HG02938 (cell line): ENCODE data around the gene MUSK.

ENCODE experiments used
- ATAC-seq: cut with Tn5 transposase; IDR thresholded peaks from one replicate; pipeline ENCODE4 v1.9.1; 2021; ENCODE audit warnings: mild to moderate bottlenecking, moderate library complexity; ENCODE audit not compliant: unreplicated experiment

Gene MUSK

DNA sequence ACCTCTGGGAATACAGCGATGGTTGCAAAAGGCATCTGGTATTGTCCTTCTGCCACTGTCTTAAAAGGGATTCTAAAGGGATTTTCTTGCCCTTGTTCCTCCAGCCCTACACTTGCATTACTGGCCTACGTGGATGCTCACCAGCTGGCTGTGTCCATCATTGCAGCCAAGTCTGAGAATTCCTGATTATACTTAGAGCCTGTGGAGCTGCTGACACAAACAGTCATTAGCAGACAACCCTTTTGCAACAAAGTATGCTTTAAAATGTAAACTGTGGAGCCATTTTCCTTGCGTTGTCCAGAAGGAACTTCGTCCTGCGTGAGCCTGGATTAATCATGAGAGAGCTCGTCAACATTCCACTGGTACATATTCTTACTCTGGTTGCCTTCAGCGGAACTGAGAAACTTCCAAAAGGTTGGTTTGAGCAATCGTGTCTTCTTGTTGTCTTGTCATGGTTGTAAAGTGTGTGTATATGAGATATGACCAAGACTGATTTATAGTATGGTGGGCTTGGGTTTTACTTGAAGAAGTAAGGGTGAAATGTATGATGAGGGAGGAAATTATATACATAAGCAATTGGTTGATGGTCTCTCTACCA is at the start of gene MUSK:
Gene MUSK (plus strand): TSS at position 222 of the 598 bp plus-strand sequence. CDS start 114 bp downstream, at position 336.
- ATAC-seq, result no peak

DNA sequence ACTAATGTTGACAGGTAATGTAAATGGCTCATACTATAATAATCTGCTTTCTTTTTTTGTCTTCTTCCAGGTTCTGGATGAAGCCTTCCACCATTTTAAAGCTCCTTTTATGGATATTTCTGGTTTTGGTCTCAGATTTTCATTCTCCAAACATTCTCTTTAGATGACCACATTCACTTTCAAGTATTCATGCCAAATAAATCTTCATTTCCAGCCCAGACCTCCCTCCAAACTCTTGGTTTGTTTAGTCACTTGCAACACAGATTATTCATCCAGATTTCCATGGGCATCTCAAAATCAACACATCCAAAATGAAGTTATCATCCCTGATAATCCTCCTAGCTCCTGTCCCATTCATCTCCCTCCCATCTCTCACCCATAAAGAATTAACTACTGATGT is 48.8 kb upstream of the MUSK start:
- no peak for ATAC-seq

DNA sequence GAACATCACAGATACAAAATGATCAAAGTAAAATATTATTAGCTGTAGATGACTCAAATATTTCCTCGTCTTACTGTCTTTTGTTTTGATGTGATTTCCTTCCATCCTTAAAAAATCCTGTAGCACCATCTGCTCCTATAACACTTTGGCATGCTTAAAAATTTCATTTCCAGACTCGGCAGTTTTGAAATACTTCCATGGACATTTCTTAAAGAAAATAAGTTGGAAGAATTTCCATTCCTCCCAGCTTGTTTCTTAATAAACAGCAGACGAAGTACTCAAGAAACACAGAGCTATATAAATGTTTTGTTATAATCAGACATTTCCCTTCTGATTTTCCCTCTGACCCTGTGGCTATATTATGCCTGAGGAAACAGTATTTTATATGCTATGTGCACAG is 47.9 kb upstream of the MUSK start:
- no peak for ATAC-seq

DNA sequence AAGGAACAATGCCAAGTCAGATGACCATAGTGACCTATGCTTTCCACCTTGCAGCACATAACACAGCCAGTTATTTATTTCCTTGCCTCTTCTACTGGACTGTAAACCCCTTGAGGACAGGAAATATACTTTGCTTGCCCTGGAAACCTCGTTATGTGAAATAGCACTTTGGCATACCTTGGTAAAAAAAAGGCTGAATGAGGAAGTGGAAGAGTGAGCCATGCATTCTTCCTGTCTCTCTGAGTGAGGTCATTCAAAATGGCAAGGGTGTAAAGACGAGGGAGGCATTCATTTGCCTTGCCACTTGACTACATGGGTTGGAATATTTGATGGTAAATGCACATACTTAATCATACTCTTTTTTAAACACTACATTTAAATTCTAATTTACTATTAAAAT is 46.2 kb upstream of the MUSK start:
- ATAC-seq, result no peak

DNA sequence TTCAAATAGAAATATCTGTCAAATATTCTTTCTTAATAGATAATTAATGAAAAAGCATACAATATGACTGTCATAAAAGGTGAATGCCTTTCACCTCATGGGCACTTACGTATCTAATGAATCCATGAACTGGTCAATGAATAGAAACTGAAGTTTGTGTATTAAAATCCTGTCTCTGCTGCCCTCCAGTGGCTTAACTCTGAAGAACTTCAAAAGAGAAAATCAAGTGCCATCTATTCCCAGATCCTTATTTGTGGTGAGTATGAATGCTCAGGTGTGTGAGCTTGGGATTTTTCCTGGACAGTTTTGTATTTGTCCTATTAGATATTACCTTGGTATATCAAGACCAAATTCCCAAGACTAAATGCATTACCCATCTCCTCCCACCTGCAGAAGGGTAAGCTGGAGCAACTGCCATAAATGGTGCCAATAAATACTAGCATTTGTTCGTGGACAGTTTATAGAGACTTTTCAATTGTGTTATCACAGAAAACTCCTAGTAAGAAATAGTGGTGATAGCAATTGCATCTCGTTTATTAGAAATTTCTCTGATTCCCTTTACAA is 45.0 kb upstream of the MUSK start:
- ATAC-seq, result no peak

DNA sequence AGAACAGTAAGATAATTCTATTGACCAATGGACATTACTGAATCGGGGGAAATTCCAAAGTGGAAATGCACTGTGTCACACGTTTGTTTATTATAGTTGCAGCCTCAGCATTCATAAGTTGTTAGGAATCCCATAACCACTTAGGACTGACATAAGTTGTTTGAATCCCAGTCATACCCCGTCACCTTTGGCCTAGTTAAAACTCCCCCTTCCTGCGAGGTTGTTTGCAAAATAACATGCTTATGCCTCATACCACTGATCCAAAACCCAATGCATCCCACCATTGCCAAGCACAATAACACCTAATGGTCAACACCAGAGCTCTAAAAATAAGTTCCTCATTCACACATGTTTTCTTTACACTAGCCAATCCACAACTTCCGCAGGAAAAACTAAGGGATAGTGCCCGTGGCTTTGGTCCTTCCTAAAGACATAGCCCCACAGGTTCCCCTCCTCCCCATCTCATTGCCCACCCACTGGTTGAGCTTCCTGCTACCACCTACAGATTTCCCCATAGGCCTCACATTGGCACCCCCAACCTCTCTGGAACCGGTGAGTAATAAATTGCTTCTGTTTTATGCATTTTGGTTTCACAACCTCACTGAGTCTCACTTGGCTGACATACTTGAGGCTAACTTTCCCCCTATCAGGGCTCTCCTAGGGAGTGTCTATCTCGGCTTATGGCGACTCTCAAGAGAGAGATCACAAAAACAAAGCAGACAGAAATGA is 42.3 kb upstream of the MUSK start:
- peak; percentile 99 for ATAC-seq

DNA sequence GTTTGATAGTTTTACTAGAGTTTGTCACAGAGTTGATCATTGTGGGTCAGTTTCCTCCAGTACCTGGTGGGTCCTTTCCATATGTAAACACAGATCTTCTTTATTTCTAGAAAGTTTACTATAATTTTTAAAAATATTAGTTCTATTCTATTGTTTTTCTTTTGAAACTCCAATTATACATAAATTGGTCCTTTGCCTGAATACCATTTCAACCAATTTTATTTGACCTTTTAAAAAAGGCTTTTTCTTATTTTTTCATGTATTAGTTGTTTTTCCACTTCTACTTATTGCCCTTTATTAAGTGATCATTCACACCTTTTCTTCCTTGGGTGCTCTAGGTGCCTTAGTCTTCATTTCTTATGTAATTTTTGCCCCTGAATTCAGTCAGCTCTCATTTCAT is 33.0 kb upstream of the MUSK start:
- no peak for ATAC-seq

DNA sequence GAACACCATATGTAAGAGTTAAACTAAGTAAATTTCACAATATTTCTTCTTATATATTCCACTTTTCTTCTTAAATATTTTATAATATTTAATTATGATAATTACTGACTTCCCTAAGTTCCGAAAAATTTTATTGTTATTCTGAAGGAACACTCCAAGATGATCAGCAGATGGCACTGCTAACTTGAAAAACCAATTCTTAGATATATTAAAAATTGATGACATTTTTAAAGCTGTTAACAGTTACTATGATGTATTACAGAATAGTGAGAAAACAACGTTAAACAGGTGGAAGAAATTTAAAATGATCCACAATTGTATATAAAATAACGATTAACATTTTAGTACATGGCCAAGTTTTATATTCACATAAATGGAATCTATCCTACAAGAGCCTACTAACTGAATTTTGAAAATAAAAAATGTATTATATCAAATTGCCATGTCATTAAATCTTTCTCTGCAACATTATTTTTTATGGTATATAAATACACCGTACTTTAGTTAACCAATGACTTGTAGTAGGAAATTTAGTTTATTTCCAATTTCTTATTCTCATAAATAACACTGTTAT is 30.1 kb upstream of the MUSK start:
- ATAC-seq, result no peak

DNA sequence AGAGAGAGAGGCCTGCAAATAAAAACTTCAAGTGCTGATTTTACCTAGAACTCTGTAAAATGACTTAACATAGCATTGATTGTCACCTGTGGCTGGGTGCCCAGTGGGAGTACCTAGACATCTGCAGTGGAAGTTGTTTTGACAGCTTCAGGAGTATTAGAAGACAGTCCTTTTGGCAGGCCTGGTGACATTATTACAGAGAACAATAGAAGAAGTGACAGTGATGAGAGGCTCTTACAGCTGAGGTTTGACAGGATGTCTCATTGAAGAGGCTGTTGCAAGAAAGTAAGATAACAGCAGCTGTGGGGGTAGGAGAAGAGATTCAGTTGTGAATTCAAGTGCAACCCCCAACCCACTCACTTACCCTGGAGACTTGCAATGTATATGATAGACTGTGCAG is 27.9 kb upstream of the MUSK start:
- ATAC-seq, result no peak

DNA sequence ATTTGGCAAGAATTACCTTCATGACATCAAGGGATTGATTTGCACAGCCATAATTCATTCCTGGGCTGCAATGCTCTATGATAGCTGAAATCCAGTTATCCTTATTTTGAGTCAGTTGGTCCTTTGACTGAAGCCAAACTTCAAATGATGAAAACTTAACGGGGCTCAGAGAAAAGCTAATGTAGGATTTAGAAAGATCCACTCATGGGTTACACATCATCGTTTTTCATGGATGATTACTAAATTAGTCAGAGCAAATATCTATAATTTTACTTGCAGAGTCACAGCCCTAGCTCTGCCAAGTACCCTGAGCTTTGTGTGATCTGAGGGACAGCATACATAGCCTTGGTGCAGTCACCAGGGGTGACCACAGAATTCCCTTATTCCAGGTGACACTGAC is 27.3 kb upstream of the MUSK start:
- no peak for ATAC-seq

DNA sequence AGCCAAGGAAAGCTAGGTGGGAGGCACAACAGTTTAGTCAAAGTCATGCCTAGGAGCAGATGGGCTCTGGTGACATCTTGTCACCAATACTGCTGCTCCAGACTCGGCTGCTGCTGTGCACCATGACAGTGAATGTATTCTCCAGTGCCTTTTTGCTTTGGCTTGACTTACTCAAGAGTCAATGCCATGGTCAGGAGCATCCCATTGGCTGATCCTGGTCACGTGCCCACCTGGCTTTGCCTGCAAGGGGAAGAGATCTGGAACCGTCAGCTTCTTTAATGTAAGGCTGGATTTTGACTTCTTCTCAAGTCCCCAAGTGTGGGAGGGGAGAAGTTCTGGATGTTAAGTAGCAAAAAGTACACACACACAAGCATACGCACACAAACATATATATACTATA is 19.9 kb upstream of the MUSK start:
- ATAC-seq, result no peak

DNA sequence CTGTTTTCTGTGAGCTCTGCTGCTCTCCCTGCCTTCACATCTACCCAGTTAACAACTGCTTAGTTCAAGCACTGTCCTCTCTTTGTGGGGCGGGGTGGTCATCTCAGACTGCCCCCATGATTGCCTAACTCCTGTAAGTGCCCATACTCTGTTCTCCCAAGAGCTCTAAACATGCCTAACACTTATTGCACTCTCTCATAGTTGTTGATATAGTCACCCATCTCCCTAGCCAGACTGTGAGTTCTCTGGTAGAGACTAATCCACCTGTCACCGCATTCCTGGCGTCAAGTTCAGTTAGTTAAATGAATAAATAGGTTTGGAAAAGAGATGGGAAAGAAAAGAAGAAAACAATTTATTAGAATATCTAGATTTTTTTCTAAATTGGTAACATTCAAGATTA is 18.3 kb upstream of the MUSK start:
- no peak for ATAC-seq

DNA sequence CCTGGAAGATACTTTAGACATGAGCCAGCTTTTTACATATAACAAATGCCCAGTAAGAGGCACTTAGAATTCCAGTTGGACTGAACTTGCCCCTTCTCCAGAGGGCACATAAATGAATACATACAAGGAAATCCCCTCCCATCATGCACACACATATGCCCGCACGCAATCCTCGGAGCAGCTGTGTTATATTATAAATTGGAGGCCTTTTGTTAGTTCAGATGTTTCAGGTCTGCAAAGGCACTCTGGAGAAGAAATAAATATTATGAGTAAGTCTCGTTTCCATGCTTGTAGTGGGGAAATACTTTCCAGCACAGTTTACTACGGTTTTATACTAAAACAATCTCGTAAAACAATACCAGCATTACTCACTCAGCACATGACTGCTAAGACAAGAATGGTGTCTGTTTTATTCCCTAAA is 17.6 kb upstream of the MUSK start:
- ATAC-seq, result no peak

DNA sequence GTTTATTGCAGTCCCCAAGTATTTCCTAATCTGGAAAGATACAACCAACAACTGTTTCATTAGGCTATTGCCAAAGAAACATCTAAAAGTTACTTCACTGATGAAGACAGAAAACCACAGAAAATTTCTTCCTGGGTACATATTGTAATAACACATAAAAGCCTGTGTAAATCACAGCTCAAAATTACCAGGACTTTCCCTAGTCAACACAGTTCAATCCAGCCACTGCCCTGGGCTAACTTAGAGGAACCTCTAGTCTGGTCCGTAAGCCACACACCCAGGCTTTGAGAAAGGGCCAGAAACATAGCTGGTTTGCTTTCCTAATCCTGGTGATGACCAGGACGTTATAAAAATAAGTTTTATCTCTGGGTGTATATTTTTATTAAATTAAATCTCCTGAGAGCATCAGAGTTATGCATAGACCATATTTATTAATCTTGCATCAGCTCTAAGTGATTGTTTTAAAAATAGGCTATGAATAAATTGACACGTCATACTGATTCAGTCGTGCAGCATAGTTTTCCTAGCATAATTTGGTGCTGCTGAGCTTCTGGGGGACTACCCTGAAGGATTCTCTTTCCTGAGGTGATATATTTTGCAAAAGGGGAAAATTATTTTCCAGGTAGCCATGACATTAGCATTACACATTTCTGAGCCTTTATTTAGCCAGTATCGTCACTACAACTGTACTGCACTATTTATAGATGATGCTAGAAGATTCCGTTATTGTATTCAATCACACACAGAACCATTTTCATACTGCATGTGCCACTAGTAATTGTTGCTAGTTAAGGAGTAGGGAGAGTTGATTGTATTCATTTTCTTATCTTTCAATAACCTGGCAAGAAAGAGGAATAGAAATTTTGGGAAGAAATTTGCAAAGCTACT is 12.6 kb upstream of the MUSK start:
- ATAC-seq, result no peak

DNA sequence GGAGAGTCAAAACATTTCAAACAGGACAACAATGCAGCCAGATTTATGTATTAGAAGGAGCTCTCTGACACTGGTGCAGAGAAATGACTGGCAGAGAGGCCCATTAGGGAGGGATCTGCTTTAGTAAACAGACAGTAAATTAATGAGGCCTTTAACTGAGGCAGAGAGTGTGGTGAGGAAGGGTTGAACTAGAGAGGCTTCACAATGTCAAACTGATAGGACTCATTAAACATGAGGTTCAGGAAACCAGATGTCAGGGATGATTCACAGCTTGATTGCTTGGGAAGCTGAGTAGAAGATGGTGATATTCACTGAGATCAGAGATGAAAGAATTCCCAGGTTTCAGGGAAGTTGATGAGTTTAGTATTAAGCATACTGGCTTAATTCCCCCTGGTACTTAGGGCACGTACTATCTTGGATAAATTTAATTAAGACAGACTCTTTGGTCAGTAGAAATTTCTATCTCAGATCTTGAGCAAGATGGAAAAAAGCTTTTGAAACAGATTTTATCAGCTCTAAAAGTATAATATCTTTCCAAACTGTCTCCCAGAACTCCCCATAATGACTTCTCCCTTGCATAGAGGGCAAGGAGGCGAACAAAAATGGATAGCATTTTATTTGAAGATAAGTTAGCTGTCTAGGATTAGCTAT is 8.6 kb upstream of the MUSK start:
- no peak for ATAC-seq

DNA sequence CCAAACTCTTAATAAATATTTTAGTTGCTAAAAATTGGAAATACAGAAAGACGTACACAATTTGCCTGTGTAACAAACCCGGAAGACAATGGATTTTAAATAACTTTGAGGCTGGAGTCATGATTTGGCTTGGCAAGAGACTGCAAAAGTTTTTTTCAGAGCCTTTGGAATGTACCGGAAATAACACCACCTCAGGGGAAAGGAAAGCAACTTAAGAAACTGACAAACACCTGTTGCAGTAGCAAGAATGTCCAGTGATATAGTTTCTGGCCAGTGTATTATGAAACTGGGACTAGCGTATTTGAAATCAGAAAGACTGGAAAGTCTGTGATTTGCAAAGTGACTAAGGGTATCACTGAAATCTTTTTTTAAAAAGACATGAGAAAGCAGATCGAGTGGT is 842 bp downstream of the MUSK start:
- ATAC-seq, result no peak

DNA sequence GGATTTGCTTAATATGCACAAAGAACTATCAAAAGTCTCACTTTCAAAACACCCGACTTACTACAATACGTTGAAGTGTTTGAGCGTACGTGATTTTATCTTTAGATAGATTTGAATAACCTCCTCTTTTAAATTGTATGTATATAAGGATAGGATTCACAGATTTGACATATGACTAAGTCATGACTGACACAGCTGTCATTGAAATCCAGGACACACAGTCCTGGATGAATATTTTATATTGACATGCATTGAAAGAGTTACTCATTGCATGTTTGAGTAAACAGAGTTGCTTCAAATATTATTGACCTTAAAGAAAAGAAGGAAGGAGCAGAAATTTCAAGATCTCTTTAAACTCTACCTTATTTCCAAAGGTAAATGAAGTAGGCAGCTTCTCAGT is 3.3 kb downstream of the MUSK start:
- ATAC-seq, result no peak

DNA sequence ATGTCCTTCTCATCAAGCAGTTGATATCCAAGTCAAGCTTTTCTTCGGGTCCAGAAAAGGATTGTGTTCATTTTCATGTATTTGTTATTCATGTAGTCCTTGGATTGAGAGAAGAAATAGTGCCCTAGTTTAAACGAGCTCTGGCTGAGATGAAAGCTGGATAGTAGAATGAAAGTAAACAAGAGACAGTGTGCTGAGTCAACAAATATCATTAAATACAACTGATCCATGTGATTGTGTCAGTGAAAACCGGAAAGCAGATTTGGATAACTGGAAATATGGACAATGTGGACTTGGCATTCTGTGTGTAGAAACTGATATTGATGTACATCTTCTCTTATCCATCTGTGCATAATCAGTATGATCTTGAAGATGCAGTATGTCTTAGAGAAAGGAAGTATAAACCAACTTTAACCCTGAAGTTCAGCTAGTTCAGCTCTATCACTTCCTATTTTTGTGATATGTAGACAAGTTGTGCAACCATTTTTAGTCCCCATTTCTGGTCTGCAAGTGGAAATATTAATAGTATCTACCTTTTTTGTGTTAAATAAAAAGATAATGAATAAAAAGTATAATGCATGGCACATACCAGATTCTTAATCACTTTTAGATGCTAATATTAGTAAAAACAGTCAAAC is 4.4 kb downstream of the MUSK start:
- ATAC-seq, result no peak

DNA sequence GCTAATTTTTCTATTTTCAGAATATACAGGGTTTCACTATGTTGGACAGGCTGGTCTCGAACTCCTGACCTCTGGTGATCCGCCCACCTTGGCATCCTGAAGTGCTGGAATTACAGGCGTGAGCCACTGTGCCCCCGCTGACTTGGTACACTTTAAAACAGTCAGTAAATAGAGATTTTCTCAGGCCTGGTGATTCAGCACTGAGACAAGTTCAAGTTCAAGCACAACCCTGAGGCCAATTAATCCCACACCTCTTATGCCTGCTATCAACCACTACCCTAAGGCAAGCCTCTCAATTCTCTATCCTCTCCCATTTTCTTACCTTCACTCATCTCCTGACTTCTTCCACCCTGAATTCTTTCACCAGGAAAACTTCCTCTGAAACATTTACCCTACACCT is 18.9 kb downstream of the MUSK start:
- ATAC-seq, result no peak

DNA sequence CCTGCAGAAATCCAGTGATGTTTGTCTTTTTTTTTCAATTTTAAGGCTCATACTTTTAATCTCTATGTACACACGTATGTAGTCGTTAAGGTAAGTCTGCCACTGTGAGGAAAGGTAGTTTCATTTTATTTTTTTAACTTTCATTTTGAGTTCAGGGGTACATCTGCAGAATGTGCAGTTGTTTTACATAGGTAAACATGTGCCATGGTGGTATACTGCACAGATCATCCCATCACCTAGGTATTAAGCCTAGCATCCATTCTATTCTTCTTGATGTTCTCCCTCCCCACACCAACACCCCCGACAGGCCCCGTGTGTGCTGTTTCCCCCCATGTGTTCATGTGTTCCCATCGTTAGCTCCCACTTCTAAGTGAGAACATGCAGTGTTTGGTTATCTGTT is 19.7 kb downstream of the MUSK start:
- no peak for ATAC-seq
